ENCODE data around the gene SPRY1. TPM values are rescaled to one million over a fixed set of nuclear protein-coding genes. Genes with fewer than 3 reads are reported as not detected.

Gene SPRY1
- 27.2 and 43.7 TPM in 2 replicates for total RNA-seq

GRCh38 chr4:123396307-123397143 lies at the start of gene SPRY1:
TSS of gene SPRY1 (plus strand) at chr4:123396795. CDS start at chr4:123401592, 4,797 bp downstream.
- DNase-seq = peak; percentile 96

- DNase-seq = no peak
Observed at GRCh38 chr4:123346951-123347350, 49.6 kb upstream of the SPRY1 start.

- DNase-seq = no peak
Observed at GRCh38 chr4:123348946-123349345, 47.6 kb upstream of the SPRY1 start.

- no peak for DNase-seq
Observed at GRCh38 chr4:123349421-123350190, 47.0 kb upstream of the SPRY1 start.

- DNase-seq = peak; percentile 57
Observed at GRCh38 chr4:123350191-123350544, 46.4 kb upstream of the SPRY1 start.

GRCh38 chr4:123350726-123351125 lies 45.9 kb upstream of the SPRY1 start:
- no peak for DNase-seq

GRCh38 chr4:123351713-123352112 lies 44.9 kb upstream of the SPRY1 start:
- no peak for DNase-seq

- DNase-seq = peak; percentile 64
Observed at GRCh38 chr4:123352240-123352945, 44.2 kb upstream of the SPRY1 start.

- DNase-seq = no peak
Observed at GRCh38 chr4:123352966-123353365, 43.6 kb upstream of the SPRY1 start.

- peak; percentile 70 for DNase-seq
Observed at GRCh38 chr4:123353656-123354055, 42.9 kb upstream of the SPRY1 start.

GRCh38 chr4:123354701-123355100 lies 41.9 kb upstream of the SPRY1 start:
- DNase-seq = no peak

GRCh38 chr4:123356921-123357320 lies 39.7 kb upstream of the SPRY1 start:
- DNase-seq = no peak

GRCh38 chr4:123359449-123360315 lies 36.9 kb upstream of the SPRY1 start:
- no peak for DNase-seq

GRCh38 chr4:123361195-123361861 lies 35.3 kb upstream of the SPRY1 start:
- DNase-seq = peak; percentile 93

GRCh38 chr4:123362103-123362502 lies 34.5 kb upstream of the SPRY1 start:
- DNase-seq = no peak

GRCh38 chr4:123363729-123364128 lies 32.9 kb upstream of the SPRY1 start:
- no peak for DNase-seq

GRCh38 chr4:123364906-123365305 lies 31.7 kb upstream of the SPRY1 start:
- DNase-seq = no peak

- DNase-seq = no peak
Observed at GRCh38 chr4:123365412-123365811, 31.2 kb upstream of the SPRY1 start.

GRCh38 chr4:123366144-123366748 lies 30.3 kb upstream of the SPRY1 start:
- no peak for DNase-seq

- DNase-seq = no peak
Observed at GRCh38 chr4:123378794-123379193, 17.8 kb upstream of the SPRY1 start.

- DNase-seq = no peak
Observed at GRCh38 chr4:123379392-123379791, 17.2 kb upstream of the SPRY1 start.
